ENCODE measurements around the gene MINAR1. TPM values are rescaled to one million over a fixed set of nuclear protein-coding genes. Genes with fewer than 3 reads are reported as not detected.

The MINAR1 gene
- total RNA-seq, 5 donors from 2014 or later (not counting 1 experiment from before 2014, with no cell fraction given) = 0.30 to 0.47 (median 0.42) TPM

DNA sequence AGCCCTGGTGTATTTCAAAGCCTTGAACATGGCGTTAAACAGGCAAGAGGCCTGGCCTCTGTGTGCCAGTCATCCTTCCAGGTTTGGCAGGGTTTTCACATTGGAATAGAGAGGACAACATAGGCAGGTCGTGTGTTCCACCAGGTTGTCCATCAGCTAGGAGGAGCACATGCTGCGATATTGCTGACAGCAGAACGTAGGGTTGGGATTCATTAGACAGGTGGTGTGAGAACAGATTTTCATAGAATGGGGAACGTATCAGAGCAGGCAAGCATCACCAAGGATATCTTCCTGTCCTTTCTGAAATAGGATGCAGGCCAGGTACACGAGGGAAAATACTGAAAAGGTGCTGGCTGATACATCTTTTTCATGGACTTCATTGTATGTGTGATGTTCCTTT lies 26.4 kb downstream of the MINAR1 start:
- H3K9me3 Mint-ChIP-seq = no peaks in the 10 kb centered on the region
- Histone ChIP-seq H3K27ac (ENCODE audit: low read length) (no peak overlapping the region), H3K36me3 (ENCODE audit: control insufficient read depth in 2 of 2, extremely low read depth in 1 of 2, insufficient read depth in 1 of 2, low read length in 1 of 2) (no peaks in the 10 kb centered on the region), H3K4me1 (ENCODE audit: control insufficient read depth in 1 of 2, extremely low read depth in 1 of 2, insufficient read depth in 2 of 2, low read length in 2 of 2) (no peaks in the 10 kb centered on the region), H3K9me3 (no peaks in the 10 kb centered on the region), H3K27me3 (replicated peaks in 1 of 2; ENCODE audit: control insufficient read depth in 2 of 2, extremely low read depth in 1 of 2, insufficient read depth in 2 of 2, low read length in 1 of 2) (peaks cover 0 to 3% of the 10 kb centered on the region in 2 experiments), H3K4me3 (ENCODE audit: control insufficient read depth in 1 of 2, extremely low read depth in 1 of 2, low read length in 1 of 2) (no peak overlapping the region)
- CTCF ChIA-PET = no interaction called here
- H3K27me3 Mint-ChIP-seq = peaks cover 0 to 4% of the 10 kb centered on the region in 2 donors
- POLR2A ChIA-PET = no interaction called here
- ATAC-seq (replicated peaks in 1 of 4) = no peak
- no peak overlapping the region for H3K4me3 Mint-ChIP-seq
- H3K27ac Mint-ChIP-seq = no peak overlapping the region
- 65% methylated on average over 6 of the region's 6 CpGs for WGBS (ENCODE audit: insufficient coverage)
- H3K36me3 Mint-ChIP-seq = no peaks in the 10 kb centered on the region
- DNase-seq = no peak
- no peaks in the 10 kb centered on the region for H3K4me1 Mint-ChIP-seq

DNA sequence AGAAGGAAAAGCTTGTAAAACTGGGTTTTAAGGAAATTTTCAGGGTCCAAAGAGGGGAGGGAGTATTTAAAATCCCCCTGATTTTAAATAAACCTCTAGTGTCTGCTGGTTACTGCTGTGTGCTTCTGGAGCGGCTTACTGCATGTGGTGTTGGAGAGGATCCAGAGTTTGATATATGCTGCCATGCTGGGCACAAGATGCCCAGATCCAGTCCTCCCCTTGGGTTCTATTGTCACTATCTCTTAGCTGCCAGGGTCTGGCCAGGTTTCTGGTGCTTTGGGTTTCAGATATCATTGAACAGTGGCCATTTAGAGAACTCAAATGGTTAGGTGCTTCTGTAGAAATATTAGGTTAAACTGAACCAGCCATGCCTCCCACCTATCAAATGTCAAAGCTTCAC lies 27.5 kb downstream of the MINAR1 start:
- no peak for DNase-seq
- H3K36me3 ChIP-seq (ENCODE audit: control insufficient read depth in 2 of 2, extremely low read depth in 1 of 2, insufficient read depth in 1 of 2, low read length in 1 of 2) = no peaks in the 10 kb centered on the region
- H3K27ac Mint-ChIP-seq = no peak overlapping the region
- no peak overlapping the region for H3K4me3 ChIP-seq (ENCODE audit: control insufficient read depth in 1 of 2, extremely low read depth in 1 of 2, low read length in 1 of 2)
- WGBS (ENCODE audit: insufficient coverage) = 80% methylated on average over 1 of the region's 1 CpG
- no peaks in the 10 kb centered on the region for H3K36me3 Mint-ChIP-seq
- H3K4me3 Mint-ChIP-seq = no peak overlapping the region
- no peak overlapping the region for H3K27ac ChIP-seq (ENCODE audit: low read length)
- peaks cover 0 to 4% of the 10 kb centered on the region in 2 donors for H3K27me3 Mint-ChIP-seq
- ATAC-seq (replicated peaks in 1 of 4) = no peak
- no peaks in the 10 kb centered on the region for H3K9me3 ChIP-seq
- H3K4me1 Mint-ChIP-seq = no peaks in the 10 kb centered on the region
- H3K27me3 ChIP-seq (replicated peaks in 1 of 2; ENCODE audit: control insufficient read depth in 2 of 2, extremely low read depth in 1 of 2, insufficient read depth in 2 of 2, low read length in 1 of 2) = peaks cover 0 to 3% of the 10 kb centered on the region in 2 experiments
- no peaks in the 10 kb centered on the region for H3K4me1 ChIP-seq (ENCODE audit: control insufficient read depth in 1 of 2, extremely low read depth in 1 of 2, insufficient read depth in 2 of 2, low read length in 2 of 2)
- ChIA-PET POLR2A (no interaction called here), CTCF (no interaction called here)
- H3K9me3 Mint-ChIP-seq = no peaks in the 10 kb centered on the region

DNA sequence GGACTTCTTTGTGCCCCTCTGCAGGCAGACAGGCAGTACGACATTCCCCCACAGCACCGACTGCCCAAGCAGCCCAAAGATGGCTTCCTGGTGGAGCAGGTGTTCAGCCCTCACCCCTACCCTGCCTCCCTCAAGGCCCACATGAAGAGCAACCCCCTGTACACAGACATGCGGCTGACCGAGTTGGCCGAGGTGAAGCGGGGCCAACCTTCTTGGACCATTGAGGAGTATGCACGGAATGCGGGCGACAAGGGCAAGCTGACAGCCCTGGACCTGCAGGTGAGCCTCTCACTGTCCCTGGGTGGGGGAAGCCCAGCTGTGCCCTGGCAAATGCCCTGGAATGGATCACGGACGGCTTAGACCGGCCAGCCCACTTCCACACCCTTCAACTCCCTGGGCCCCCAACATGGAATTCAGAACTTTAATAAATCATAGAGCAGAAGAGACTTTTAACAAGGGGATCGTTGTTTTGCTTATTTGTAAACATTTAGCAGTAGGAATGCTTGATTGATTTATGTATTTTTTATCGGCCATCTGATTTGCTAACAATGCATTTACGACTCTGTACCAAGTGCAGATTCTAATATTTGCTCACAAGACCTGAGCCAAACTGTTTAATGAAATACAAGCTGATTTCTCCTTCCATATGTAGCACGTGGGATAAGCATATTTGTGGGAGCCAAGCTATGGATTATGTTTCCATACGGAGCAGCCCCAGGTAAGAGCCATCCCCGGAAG lies 31.1 kb downstream of the MINAR1 start:
- WGBS (ENCODE audit: insufficient coverage) = 94% methylated on average over 9 of the region's 18 CpGs
- Mint-ChIP-seq H3K36me3 (peaks cover 1% of the 10 kb centered on the region), H3K4me1 (no peaks in the 10 kb centered on the region), H3K27me3 (peaks cover 0 to 4% of the 10 kb centered on the region in 2 donors), H3K4me3 (no peak overlapping the region), H3K27ac (no peak overlapping the region), H3K9me3 (no peaks in the 10 kb centered on the region)
- Histone ChIP-seq H3K4me3 (ENCODE audit: control insufficient read depth in 1 of 2, extremely low read depth in 1 of 2, low read length in 1 of 2) (no peak overlapping the region), H3K4me1 (ENCODE audit: control insufficient read depth in 1 of 2, extremely low read depth in 1 of 2, insufficient read depth in 2 of 2, low read length in 2 of 2) (no peaks in the 10 kb centered on the region), H3K27me3 (replicated peaks in 1 of 2; ENCODE audit: control insufficient read depth in 2 of 2, extremely low read depth in 1 of 2, insufficient read depth in 2 of 2, low read length in 1 of 2) (no peaks in the 10 kb centered on the region), H3K27ac (ENCODE audit: low read length) (no peak overlapping the region), H3K9me3 (no peaks in the 10 kb centered on the region), H3K36me3 (ENCODE audit: control insufficient read depth in 2 of 2, extremely low read depth in 1 of 2, insufficient read depth in 1 of 2, low read length in 1 of 2) (no peaks in the 10 kb centered on the region)
- POLR2A ChIA-PET = no interaction called here
- CTCF ChIA-PET = no interaction called here
- ATAC-seq (replicated peaks in 1 of 4) (no peak), DNase-seq (no peak)

- no peak for DNase-seq
- Histone ChIP-seq H3K36me3 (ENCODE audit: control insufficient read depth in 2 of 2, extremely low read depth in 1 of 2, insufficient read depth in 1 of 2, low read length in 1 of 2) (no peaks in the 10 kb centered on the region), H3K4me3 (ENCODE audit: control insufficient read depth in 1 of 2, extremely low read depth in 1 of 2, low read length in 1 of 2) (no peak overlapping the region), H3K4me1 (ENCODE audit: control insufficient read depth in 1 of 2, extremely low read depth in 1 of 2, insufficient read depth in 2 of 2, low read length in 2 of 2) (no peaks in the 10 kb centered on the region), H3K9me3 (no peaks in the 10 kb centered on the region), H3K27ac (ENCODE audit: low read length) (no peak overlapping the region), H3K27me3 (replicated peaks in 1 of 2; ENCODE audit: control insufficient read depth in 2 of 2, extremely low read depth in 1 of 2, insufficient read depth in 2 of 2, low read length in 1 of 2) (no peaks in the 10 kb centered on the region)
- no peak overlapping the region for H3K27ac Mint-ChIP-seq
- no peaks in the 10 kb centered on the region for H3K4me1 Mint-ChIP-seq
- H3K9me3 Mint-ChIP-seq = no peaks in the 10 kb centered on the region
- H3K27me3 Mint-ChIP-seq = peaks cover 0 to 4% of the 10 kb centered on the region in 2 donors
- POLR2A ChIA-PET = no interaction called here
- ATAC-seq (replicated peaks in 1 of 4) = no peak
- H3K4me3 Mint-ChIP-seq = no peak overlapping the region
- H3K36me3 Mint-ChIP-seq = peaks cover 3% of the 10 kb centered on the region
- WGBS (ENCODE audit: insufficient coverage) = 74% methylated on average over 3 of the region's 4 CpGs
- CTCF ChIA-PET = no interaction called here
Observed at GRCh38 chr15:79463781-79464270, 31.7 kb downstream of the MINAR1 start.

- no peak overlapping the region for H3K4me3 Mint-ChIP-seq
- WGBS (ENCODE audit: insufficient coverage) = 71% methylated on average over 3 of the region's 3 CpGs
- POLR2A ChIA-PET = no interaction called here
- H3K36me3 Mint-ChIP-seq = peaks cover 3% of the 10 kb centered on the region
- Histone ChIP-seq H3K4me3 (ENCODE audit: control insufficient read depth in 1 of 2, extremely low read depth in 1 of 2, low read length in 1 of 2) (no peak overlapping the region), H3K9me3 (no peaks in the 10 kb centered on the region), H3K4me1 (ENCODE audit: control insufficient read depth in 1 of 2, extremely low read depth in 1 of 2, insufficient read depth in 2 of 2, low read length in 2 of 2) (no peaks in the 10 kb centered on the region), H3K27ac (ENCODE audit: low read length) (no peak overlapping the region), H3K36me3 (ENCODE audit: control insufficient read depth in 2 of 2, extremely low read depth in 1 of 2, insufficient read depth in 1 of 2, low read length in 1 of 2) (no peaks in the 10 kb centered on the region), H3K27me3 (replicated peaks in 1 of 2; ENCODE audit: control insufficient read depth in 2 of 2, extremely low read depth in 1 of 2, insufficient read depth in 2 of 2, low read length in 1 of 2) (no peaks in the 10 kb centered on the region)
- no peaks in the 10 kb centered on the region for H3K4me1 Mint-ChIP-seq
- no peak overlapping the region for H3K27ac Mint-ChIP-seq
- DNase-seq (no peak), ATAC-seq (replicated peaks in 1 of 4) (no peak)
- H3K27me3 Mint-ChIP-seq = no peaks in the 10 kb centered on the region
- no peaks in the 10 kb centered on the region for H3K9me3 Mint-ChIP-seq
- CTCF ChIA-PET = no interaction called here
Observed at GRCh38 chr15:79466488-79466887, 34.4 kb downstream of the MINAR1 start.

- POLR2A ChIA-PET = interaction anchor here in 1 of 2 donors (0.6 kb wide), 1 partner anchor 568 kb away, joined by 3 read pairs; no protein-coding TSS in a partner anchor
- H3K27me3 ChIP-seq (replicated peaks in 1 of 2; ENCODE audit: control insufficient read depth in 2 of 2, extremely low read depth in 1 of 2, insufficient read depth in 2 of 2, low read length in 1 of 2) = no peaks in the 10 kb centered on the region
- H3K9me3 Mint-ChIP-seq = no peaks in the 10 kb centered on the region
- no peak overlapping the region for H3K27ac ChIP-seq (ENCODE audit: low read length)
- H3K9me3 ChIP-seq = no peaks in the 10 kb centered on the region
- no peak overlapping the region for H3K4me3 ChIP-seq (ENCODE audit: control insufficient read depth in 1 of 2, extremely low read depth in 1 of 2, low read length in 1 of 2)
- H3K27me3 Mint-ChIP-seq = no peaks in the 10 kb centered on the region
- H3K4me3 Mint-ChIP-seq = no peak overlapping the region
- no peak for DNase-seq
- 88% methylated on average over 12 of the region's 17 CpGs for WGBS (ENCODE audit: insufficient coverage)
- no peaks in the 10 kb centered on the region for H3K4me1 ChIP-seq (ENCODE audit: control insufficient read depth in 1 of 2, extremely low read depth in 1 of 2, insufficient read depth in 2 of 2, low read length in 2 of 2)
- H3K36me3 ChIP-seq (ENCODE audit: control insufficient read depth in 2 of 2, extremely low read depth in 1 of 2, insufficient read depth in 1 of 2, low read length in 1 of 2) = no peaks in the 10 kb centered on the region
- no peaks in the 10 kb centered on the region for H3K4me1 Mint-ChIP-seq
- ATAC-seq (replicated peaks in 1 of 4) = no peak
- CTCF ChIA-PET = no interaction called here
- H3K36me3 Mint-ChIP-seq = peaks cover 3% of the 10 kb centered on the region
- H3K27ac Mint-ChIP-seq = no peak overlapping the region
Observed at GRCh38 chr15:79467865-79468586, 35.9 kb downstream of the MINAR1 start.

Measured in T-cell (primary cell).